ELR (cell line): ENCODE results near the gene OR52I2.

Experiments used
- DNase-seq: peaks from one replicate; pipeline ENCODE4 v3.0.0-alpha.2; 2015; ENCODE audit warnings: low read depth

OR52I2 gene

GRCh38 chr11:4581443-4581842 lies at the start of gene OR52I2:
Gene OR52I2, plus strand, starts transcription at chr11:4581743.
- DNase-seq, result no peak

DNA sequence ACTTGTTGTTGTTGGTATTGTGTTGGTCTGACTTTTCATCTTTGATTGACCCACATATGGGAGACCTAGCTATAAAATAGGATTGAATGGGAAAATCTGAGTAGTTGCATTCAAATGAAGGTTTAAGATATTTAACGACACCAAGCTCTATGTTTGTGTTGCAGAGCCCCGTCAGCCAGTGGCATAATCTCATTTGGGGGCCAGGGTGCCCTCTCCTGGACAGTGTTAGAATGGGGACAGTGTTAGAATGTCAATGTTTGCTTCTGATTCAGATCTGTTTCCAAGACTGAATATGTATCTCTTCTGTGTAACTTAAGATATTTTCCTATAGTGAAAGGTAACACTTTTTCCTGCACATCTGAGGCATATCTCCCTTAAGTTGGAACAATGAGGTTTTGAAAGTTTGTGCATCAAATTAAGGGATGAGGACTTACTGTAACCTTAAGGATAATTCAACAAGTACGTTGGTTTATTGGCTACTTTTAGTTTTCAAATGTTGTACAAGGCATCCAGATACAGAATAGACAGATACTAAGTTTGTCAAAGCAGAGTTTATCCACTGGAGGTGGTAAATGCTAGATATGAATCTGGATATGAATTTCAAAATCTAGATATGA lies 41.8 kb upstream of the OR52I2 start:
- DNase-seq, result peak; percentile 40

DNA sequence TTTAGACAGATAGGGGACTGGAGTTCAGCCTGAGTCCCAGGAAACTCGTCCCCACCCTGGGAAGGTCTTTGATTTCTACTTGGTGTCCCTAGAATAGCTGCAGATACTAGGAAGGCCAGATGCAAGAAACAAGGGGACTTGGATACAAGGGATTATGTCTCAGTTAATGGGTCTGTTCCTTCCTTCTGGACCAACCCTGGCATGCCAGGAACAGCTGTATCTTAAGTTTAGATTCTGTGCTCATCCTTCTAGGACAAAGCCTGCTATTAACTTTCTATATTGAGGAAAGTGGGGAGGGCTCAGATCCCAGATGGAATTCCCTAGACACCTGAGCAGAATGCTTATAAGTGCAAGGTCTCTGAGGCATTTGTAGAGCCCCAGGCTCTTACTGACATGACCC lies 40.5 kb upstream of the OR52I2 start:
- no peak for DNase-seq

- DNase-seq, result peak; percentile 36
Measured at GRCh38 chr11:4543561-4543960, 38.0 kb upstream of the OR52I2 start.

- no peak for DNase-seq
Measured at GRCh38 chr11:4544891-4545290, 36.7 kb upstream of the OR52I2 start, which contains the start of gene OR52M1. Gene OR52M1, plus strand, starts transcription at chr11:4545191. Its CDS starts 0 bp downstream, at chr11:4545191.

DNA sequence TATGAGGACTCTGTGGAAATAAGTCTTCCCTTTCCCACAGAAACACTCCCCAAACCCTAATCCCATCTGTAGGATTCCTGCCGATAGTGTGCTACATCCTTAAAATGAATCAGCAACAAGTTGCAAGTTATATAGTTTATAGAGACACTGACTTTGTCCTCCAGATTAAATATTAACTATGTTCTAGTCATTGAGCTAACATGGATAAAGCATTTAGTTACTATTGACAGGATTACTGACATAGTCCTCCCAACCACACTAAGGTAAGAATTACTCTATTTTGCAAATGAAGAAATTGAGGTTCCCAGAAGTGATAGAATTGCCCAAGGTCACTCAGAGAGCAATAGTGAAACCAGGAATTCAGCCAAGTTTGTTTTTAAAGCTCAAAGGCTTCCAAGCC lies 34.7 kb upstream of the OR52I2 start:
- DNase-seq, result no peak

DNA sequence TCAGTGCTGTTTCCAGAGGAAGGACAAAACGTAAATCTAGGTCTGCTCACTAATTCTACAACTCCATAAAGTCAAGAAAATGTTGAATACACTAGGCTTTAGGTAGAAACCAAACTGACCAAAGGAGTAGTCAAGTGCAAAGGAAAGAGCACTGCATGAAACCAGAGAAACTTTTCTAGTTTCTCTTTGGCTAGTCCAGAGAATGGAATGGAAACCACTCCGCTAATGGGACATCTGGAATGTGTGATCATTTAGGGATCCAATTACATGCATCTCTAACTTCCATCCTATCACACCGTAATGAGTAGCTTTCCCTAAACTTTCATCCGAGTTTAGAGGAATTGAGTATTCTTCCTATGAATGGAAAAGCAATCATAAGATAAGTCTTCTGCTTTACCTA lies 34.1 kb upstream of the OR52I2 start:
- DNase-seq, result no peak

GRCh38 chr11:4551346-4551979 lies 30.1 kb upstream of the OR52I2 start:
- DNase-seq, result peak; percentile 22

- DNase-seq, result no peak
Measured at GRCh38 chr11:4559527-4560440, 21.8 kb upstream of the OR52I2 start.

DNA sequence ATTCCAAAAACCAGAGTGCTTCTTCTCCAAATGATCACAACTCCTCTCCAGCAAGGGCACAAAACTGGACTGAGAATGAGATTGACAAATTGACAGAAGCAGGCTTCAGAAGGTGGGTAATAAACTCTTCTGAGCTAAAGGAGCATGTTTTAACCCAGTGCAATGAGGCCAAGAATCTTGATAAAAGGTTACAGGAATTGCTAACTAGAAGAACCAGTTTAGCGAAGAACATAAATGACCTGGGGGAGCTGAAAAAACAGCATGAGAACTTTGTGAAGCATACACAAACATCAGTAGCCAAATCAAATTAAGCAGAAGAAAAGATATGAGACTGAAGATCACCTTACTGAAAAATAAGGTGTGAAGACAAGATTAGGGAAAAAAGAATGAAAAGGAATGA lies 21.1 kb upstream of the OR52I2 start:
- DNase-seq, result no peak

DNA sequence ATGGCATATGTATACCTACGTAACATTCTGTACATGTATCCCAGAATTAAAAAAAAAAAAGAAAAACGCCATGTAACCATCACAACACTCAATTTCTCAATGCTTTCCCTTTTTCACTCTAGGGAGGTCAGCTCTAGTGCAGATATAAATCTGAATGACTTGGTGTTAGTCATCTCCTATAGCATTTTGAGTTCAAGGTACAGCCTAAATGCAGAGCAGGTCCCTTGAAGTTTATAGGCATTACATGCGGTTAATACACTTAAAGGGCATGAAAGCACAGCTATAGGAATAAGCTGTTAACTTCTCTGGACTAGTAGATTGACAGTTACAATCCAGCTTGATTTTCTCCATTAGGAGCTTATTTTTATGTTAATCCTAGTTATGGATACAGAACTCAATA lies 16.2 kb upstream of the OR52I2 start:
- no peak for DNase-seq

- no peak for DNase-seq
Measured at GRCh38 chr11:4569075-4569474, 12.5 kb upstream of the OR52I2 start.

GRCh38 chr11:4576880-4577279 lies 4.7 kb upstream of the OR52I2 start:
- no peak for DNase-seq

DNA sequence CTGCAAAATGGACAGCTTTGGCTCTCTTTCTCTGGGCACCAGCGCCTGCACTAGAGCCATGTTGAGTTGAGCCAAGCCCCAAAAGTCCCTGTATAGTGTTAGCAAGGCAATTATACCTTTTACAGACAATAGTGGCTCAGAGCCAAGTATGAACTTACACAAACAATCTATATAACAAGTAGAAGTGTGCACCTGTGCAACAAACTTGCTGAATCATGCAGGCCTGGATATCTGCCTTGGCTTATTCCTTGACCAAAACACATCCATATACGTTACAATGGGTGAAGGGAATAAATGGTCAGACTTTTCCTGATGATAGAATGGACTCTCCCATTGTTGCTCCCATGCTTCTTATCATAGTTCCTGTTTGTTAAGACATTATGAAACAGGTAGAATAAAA lies 3.8 kb upstream of the OR52I2 start:
- no peak for DNase-seq

GRCh38 chr11:4578624-4579023 lies 2.9 kb upstream of the OR52I2 start:
- DNase-seq, result no peak

DNA sequence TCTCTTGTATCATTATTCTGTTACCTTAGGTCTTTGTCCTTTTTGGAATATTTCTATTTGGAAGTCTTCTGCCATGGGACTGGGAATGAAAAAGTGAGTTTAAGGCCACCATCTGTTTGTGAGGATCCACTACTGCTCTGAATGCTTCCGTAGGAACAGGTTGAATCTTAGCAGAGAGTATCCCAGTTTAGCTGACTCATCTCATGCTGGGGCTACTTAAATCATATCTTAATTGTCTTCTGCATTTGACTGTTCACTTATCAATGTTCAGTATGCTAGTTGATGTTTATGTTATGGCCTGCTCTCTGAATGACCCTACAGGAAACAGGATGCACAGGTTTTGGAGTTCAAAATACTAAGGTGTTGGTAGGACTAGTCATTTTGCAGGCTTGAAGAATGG lies 1.4 kb upstream of the OR52I2 start:
- DNase-seq, result no peak

DNA sequence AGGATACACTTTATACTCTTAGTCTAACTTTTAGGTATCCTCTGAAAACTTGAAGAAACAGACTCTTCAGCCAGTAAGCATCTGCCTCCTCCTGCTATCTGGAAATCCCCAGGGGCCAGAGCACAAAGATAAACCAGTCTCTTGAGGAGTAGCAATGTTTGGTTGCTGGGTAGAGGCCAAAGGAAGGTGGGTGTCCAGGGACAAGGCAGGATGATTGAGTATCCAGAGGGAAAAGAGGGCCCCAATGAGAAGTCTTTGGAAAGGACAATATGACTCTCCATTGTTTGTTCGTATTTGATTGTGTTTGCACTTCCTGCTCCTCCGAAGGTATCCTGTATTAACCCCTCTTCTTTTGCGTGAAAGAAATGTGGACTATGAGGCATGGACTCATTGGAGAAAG lies 7.5 kb downstream of the OR52I2 start:
- no peak for DNase-seq

GRCh38 chr11:4593739-4594138 lies 12.2 kb downstream of the OR52I2 start, which contains the start of gene OR52I1:
Gene OR52I1, plus strand, starts transcription at chr11:4594039. Its CDS starts 0 bp downstream, at chr11:4594039.
- DNase-seq, result no peak

DNA sequence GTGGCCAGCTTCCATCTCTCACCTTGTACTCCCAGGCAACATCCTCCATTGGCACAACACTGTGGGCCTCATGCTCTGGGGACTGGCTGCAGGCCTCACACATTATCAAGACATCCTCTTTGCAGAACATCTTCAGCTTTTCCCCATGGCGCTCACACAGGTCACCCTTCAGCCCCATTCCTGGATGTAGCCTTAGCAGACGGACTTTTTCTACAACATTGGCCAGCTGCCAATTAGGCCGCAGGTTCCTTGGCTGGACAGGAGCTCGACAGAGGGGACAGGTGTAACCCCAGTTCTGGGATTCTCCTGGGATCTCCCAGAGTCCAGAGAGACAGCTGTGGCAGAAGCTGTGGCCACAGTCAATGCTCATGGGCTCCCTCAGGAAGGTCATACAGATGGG lies 23.5 kb downstream of the OR52I2 start:
- no peak for DNase-seq

- no peak for DNase-seq
Measured at GRCh38 chr11:4606231-4607015, 24.9 kb downstream of the OR52I2 start.

DNA sequence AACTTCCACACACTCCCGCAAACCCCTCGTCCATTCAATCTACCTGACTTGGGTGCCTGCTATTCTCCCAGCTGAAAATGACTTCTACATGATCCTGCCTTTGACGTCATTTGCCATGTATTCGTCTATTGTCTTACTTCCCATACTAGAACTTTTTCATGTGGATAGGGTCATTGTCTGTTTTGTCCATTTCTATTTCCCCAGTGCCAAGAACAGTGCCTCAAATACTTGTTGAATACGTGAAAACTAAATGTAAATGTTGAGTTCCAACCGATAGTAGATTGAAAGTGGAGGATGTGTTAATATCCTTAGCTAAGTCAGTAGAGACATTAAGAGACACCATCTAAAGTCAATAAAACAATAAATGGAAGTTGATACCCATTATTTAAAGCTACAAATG lies 25.6 kb downstream of the OR52I2 start:
- DNase-seq, result no peak
